Measurements from ENCODE around the gene MAGEA9B. TPM values are rescaled to one million over a fixed set of nuclear protein-coding genes. Genes with fewer than 3 reads are reported as not detected.
"Not testable (repeated sequence)": the region's sequence is repeated elsewhere in the genome, so short reads cannot be mapped to it uniquely, and the experiment has no call there.

The MAGEA9B gene
- 0.11 TPM in 1 of 2 replicates, not detected in the other for total RNA-seq (2014; rRNA removed; shearing (Covaris generic); ENCODE audit: low replicate concordance)

- not testable (repeated sequence) for H3K9me2 ChIP-seq (replicated peaks; ENCODE audit: insufficient read depth, low read length); H3K9ac ChIP-seq (ENCODE audit: low read length); H3K27me3 ChIP-seq (ENCODE audit: low read length); H3K9me3 ChIP-seq (ENCODE audit: low read length); DNase-seq; H3K4me2 ChIP-seq (ENCODE audit: low read depth, low read length, poor library complexity, severe bottlenecking); H3K27ac ChIP-seq (ENCODE audit: low read length); H4K20me1 ChIP-seq (ENCODE audit: insufficient read depth, low read depth, low read length); H3K4me3 ChIP-seq (ENCODE audit: low read length); H3K79me2 ChIP-seq (ENCODE audit: low read length); H2AFZ ChIP-seq (ENCODE audit: low read length); H3K4me1 ChIP-seq (ENCODE audit: low read length); H3K36me3 ChIP-seq (ENCODE audit: insufficient read depth, low read length)
Measured at GRCh38 chrX:149587359-149587758, at the start of gene MAGEA9B. Gene MAGEA9B (minus strand): TSS chrX:149587459. CDS start chrX:149583179, 4,280 bp downstream.

- Histone ChIP-seq H3K9ac (ENCODE audit: low read length) (no peak overlapping the region), H2AFZ (ENCODE audit: low read length) (no peak overlapping the region), H3K9me3 (ENCODE audit: low read length) (no peaks in the 10 kb centered on the region), H3K4me2 (ENCODE audit: low read depth, low read length, poor library complexity, severe bottlenecking) (no peak overlapping the region), H3K27ac (ENCODE audit: low read length) (no peak overlapping the region), H3K27me3 (ENCODE audit: low read length) (no peaks in the 10 kb centered on the region), H3K79me2 (ENCODE audit: low read length) (no peaks in the 10 kb centered on the region), H3K9me2 (replicated peaks; ENCODE audit: insufficient read depth, low read length) (no peaks in the 10 kb centered on the region), H3K4me3 (ENCODE audit: low read length) (no peak overlapping the region), H3K36me3 (ENCODE audit: insufficient read depth, low read length) (no peaks in the 10 kb centered on the region), H4K20me1 (ENCODE audit: insufficient read depth, low read depth, low read length) (peaks cover 10% of the 10 kb centered on the region; the same call in 1 of the 2 replicates), H3K4me1 (ENCODE audit: low read length) (peaks cover 13% of the 10 kb centered on the region)
- DNase-seq: no peak
Measured at GRCh38 chrX:149633511-149633910, 46.3 kb upstream of the MAGEA9B start.

- H3K27me3 ChIP-seq (ENCODE audit: low read length): no peaks in the 10 kb centered on the region
- H3K9me3 ChIP-seq (ENCODE audit: low read length): no peaks in the 10 kb centered on the region
- H3K27ac ChIP-seq (ENCODE audit: low read length): no peak within 1 kb of the TSS
- peak within 1 kb of the TSS; percentile 79 for H3K9ac ChIP-seq (ENCODE audit: low read length)
- peaks cover 10% of the 10 kb centered on the region; the same call in 1 of the 2 replicates for H4K20me1 ChIP-seq (ENCODE audit: insufficient read depth, low read depth, low read length)
- peak within 1 kb of the TSS; percentile 76 for H3K4me3 ChIP-seq (ENCODE audit: low read length)
- H3K4me2 ChIP-seq (ENCODE audit: low read depth, low read length, poor library complexity, severe bottlenecking): peak within 1 kb of the TSS; percentile 73
- peaks cover 13% of the 10 kb centered on the region for H3K4me1 ChIP-seq (ENCODE audit: low read length)
- H3K36me3 ChIP-seq (ENCODE audit: insufficient read depth, low read length): no peaks in the 10 kb centered on the region
- peak; percentile 88 for DNase-seq
- no peaks in the 10 kb centered on the region for H3K79me2 ChIP-seq (ENCODE audit: low read length)
- peak within 1 kb of the TSS; percentile 67; the same call in 1 of the 2 replicates for H2AFZ ChIP-seq (ENCODE audit: low read length)
- H3K9me2 ChIP-seq (replicated peaks; ENCODE audit: insufficient read depth, low read length): no peaks in the 10 kb centered on the region
Measured at GRCh38 chrX:149631234-149632165, 44.2 kb upstream of the MAGEA9B start, which contains the start of gene TMEM185A. Gene TMEM185A (minus strand): TSS chrX:149631792. CDS start chrX:149631580, 212 bp downstream.

- no peaks in the 10 kb centered on the region for H3K27me3 ChIP-seq (ENCODE audit: low read length)
- H2AFZ ChIP-seq (ENCODE audit: low read length): no peak overlapping the region
- H3K9ac ChIP-seq (ENCODE audit: low read length): peak overlapping the region; percentile 79
- H3K4me3 ChIP-seq (ENCODE audit: low read length): peak overlapping the region; percentile 76
- no peaks in the 10 kb centered on the region for H3K79me2 ChIP-seq (ENCODE audit: low read length)
- no peaks in the 10 kb centered on the region for H3K36me3 ChIP-seq (ENCODE audit: insufficient read depth, low read length)
- H3K9me2 ChIP-seq (replicated peaks; ENCODE audit: insufficient read depth, low read length): no peaks in the 10 kb centered on the region
- peak overlapping the region; percentile 73 for H3K4me2 ChIP-seq (ENCODE audit: low read depth, low read length, poor library complexity, severe bottlenecking)
- no peaks in the 10 kb centered on the region for H3K9me3 ChIP-seq (ENCODE audit: low read length)
- peaks cover 15% of the 10 kb centered on the region; the same call in 1 of the 2 replicates for H4K20me1 ChIP-seq (ENCODE audit: insufficient read depth, low read depth, low read length)
- no peak overlapping the region for H3K27ac ChIP-seq (ENCODE audit: low read length)
- DNase-seq: no peak
- peaks cover 13% of the 10 kb centered on the region for H3K4me1 ChIP-seq (ENCODE audit: low read length)
Measured at GRCh38 chrX:149630681-149631233, 43.5 kb upstream of the MAGEA9B start.

- DNase-seq: no peak
- peak overlapping the region; percentile 76; the same call in 1 of the 2 replicates for H3K4me3 ChIP-seq (ENCODE audit: low read length)
- peaks cover 24% of the 10 kb centered on the region; the same call in 1 of the 2 replicates for H4K20me1 ChIP-seq (ENCODE audit: insufficient read depth, low read depth, low read length)
- H3K79me2 ChIP-seq (ENCODE audit: low read length): no peaks in the 10 kb centered on the region
- H3K27me3 ChIP-seq (ENCODE audit: low read length): no peaks in the 10 kb centered on the region
- no peaks in the 10 kb centered on the region for H3K9me3 ChIP-seq (ENCODE audit: low read length)
- H3K36me3 ChIP-seq (ENCODE audit: insufficient read depth, low read length): no peaks in the 10 kb centered on the region
- peak overlapping the region; percentile 73 for H3K4me2 ChIP-seq (ENCODE audit: low read depth, low read length, poor library complexity, severe bottlenecking)
- peaks cover 13% of the 10 kb centered on the region for H3K4me1 ChIP-seq (ENCODE audit: low read length)
- no peak overlapping the region for H2AFZ ChIP-seq (ENCODE audit: low read length)
- peak overlapping the region; percentile 79; the same call in 1 of the 2 replicates for H3K9ac ChIP-seq (ENCODE audit: low read length)
- H3K27ac ChIP-seq (ENCODE audit: low read length): no peak overlapping the region
- no peaks in the 10 kb centered on the region for H3K9me2 ChIP-seq (replicated peaks; ENCODE audit: insufficient read depth, low read length)
Measured at GRCh38 chrX:149629730-149630387, 42.6 kb upstream of the MAGEA9B start.

GRCh38 chrX:149628768-149629167, 41.5 kb upstream of the MAGEA9B start:
- Histone ChIP-seq H3K9me2 (replicated peaks; ENCODE audit: insufficient read depth, low read length) (no peaks in the 10 kb centered on the region), H3K9ac (ENCODE audit: low read length) (no peak overlapping the region), H3K79me2 (ENCODE audit: low read length) (no peaks in the 10 kb centered on the region), H3K9me3 (ENCODE audit: low read length) (no peaks in the 10 kb centered on the region), H3K4me2 (ENCODE audit: low read depth, low read length, poor library complexity, severe bottlenecking) (no peak overlapping the region), H2AFZ (ENCODE audit: low read length) (no peak overlapping the region), H4K20me1 (ENCODE audit: insufficient read depth, low read depth, low read length) (peaks cover 31% of the 10 kb centered on the region; the same call in 1 of the 2 replicates), H3K36me3 (ENCODE audit: insufficient read depth, low read length) (no peaks in the 10 kb centered on the region), H3K4me1 (ENCODE audit: low read length) (peaks cover 13% of the 10 kb centered on the region), H3K4me3 (ENCODE audit: low read length) (no peak overlapping the region), H3K27ac (ENCODE audit: low read length) (no peak overlapping the region), H3K27me3 (ENCODE audit: low read length) (no peaks in the 10 kb centered on the region)
- no peak for DNase-seq

GRCh38 chrX:149628280-149628679, 41.0 kb upstream of the MAGEA9B start:
- H3K9me2 ChIP-seq (replicated peaks; ENCODE audit: insufficient read depth, low read length): no peaks in the 10 kb centered on the region
- H3K4me2 ChIP-seq (ENCODE audit: low read depth, low read length, poor library complexity, severe bottlenecking): no peak overlapping the region
- H4K20me1 ChIP-seq (ENCODE audit: insufficient read depth, low read depth, low read length): peaks cover 31% of the 10 kb centered on the region; the same call in 1 of the 2 replicates
- no peak overlapping the region for H3K27ac ChIP-seq (ENCODE audit: low read length)
- H3K9me3 ChIP-seq (ENCODE audit: low read length): no peaks in the 10 kb centered on the region
- H3K79me2 ChIP-seq (ENCODE audit: low read length): no peaks in the 10 kb centered on the region
- no peak for DNase-seq
- no peak overlapping the region for H3K4me3 ChIP-seq (ENCODE audit: low read length)
- no peak overlapping the region for H3K9ac ChIP-seq (ENCODE audit: low read length)
- H3K4me1 ChIP-seq (ENCODE audit: low read length): peaks cover 13% of the 10 kb centered on the region
- no peaks in the 10 kb centered on the region for H3K36me3 ChIP-seq (ENCODE audit: insufficient read depth, low read length)
- H3K27me3 ChIP-seq (ENCODE audit: low read length): no peaks in the 10 kb centered on the region
- no peak overlapping the region for H2AFZ ChIP-seq (ENCODE audit: low read length)

Data from Karpas-422 (cell line).